Subcutaneous abdominal adipose tissue (tissue), 5 donors: ENCODE measurements around the gene SYNPO2.
"Not testable (repeated sequence)": the region's sequence is repeated elsewhere in the genome, so short reads cannot be mapped to it uniquely, and the experiment has no call there.

Experiments used
- H3K27ac ChIP-seq: one replicate; pipeline ENCODE4 v1.7.0; 2013; ENCODE audit warnings: low read depth, mild to moderate bottlenecking, inconsistent platforms, low read length, moderate library complexity
- H3K27me3 ChIP-seq, 5 donors: one replicate each; pipeline ENCODE4 v1.7.0; 2013; ENCODE audit warnings: low read length in 5 of 5, inconsistent platforms in 1 of 5; ENCODE audit not compliant: control insufficient read depth in 5 of 5, insufficient read depth in 4 of 5
- H3K36me3 ChIP-seq, 5 donors: one replicate each; pipeline ENCODE4 v1.7.0; 2013; ENCODE audit warnings: low read length in 5 of 5; ENCODE audit not compliant: control insufficient read depth in 5 of 5, insufficient read depth in 5 of 5
- H3K4me1 ChIP-seq, 5 donors: one replicate each; pipeline ENCODE4 v1.7.0; 2013; ENCODE audit warnings: low read length in 5 of 5, mild to moderate bottlenecking in 3 of 5, moderate library complexity in 1 of 5; ENCODE audit not compliant: control insufficient read depth in 5 of 5, insufficient read depth in 5 of 5
- H3K4me3 ChIP-seq, 5 donors: one replicate each; pipeline ENCODE4 v1.7.0; 2013; ENCODE audit warnings: low read length in 5 of 5, low read depth in 1 of 5
- H3K9ac ChIP-seq, 5 donors: one replicate each; pipeline ENCODE4 v1.7.0; 2013; ENCODE audit warnings: low read length in 5 of 5, mild to moderate bottlenecking in 4 of 5, moderate library complexity in 3 of 5
- H3K9me3 ChIP-seq, 5 donors: one replicate each; pipeline ENCODE4 v1.7.0; 2013; ENCODE audit warnings: low read length in 5 of 5; ENCODE audit not compliant: control insufficient read depth in 5 of 5
- donor health status: healthy.
- donor health status: healthy.
- donor health status: healthy.
- donor health status: healthy.
- donor health status: healthy.

Gene SYNPO2

DNA sequence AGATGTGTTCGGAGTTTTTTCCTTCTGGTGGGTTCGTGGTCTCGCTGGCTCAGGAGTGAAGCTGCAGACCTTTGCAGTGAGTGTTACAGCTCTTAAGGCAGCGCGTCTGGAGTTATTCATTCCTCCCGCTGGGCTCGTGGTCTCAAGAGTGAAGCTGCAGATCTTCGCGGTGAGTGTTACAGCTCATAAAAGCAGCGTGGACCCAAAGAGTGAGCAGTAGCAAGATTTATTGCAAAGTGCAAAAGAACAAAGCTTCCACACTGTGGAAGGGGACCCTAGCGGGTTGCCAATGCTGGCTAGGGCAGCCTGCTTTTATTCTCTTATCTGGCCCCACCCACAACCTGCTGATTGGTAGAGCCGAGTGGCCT is 87.5 kb downstream of the SYNPO2 start:
- H3K9me3 ChIP-seq, H3K27ac ChIP-seq, H3K4me3 ChIP-seq, H3K4me1 ChIP-seq, H3K27me3 ChIP-seq, H3K36me3 ChIP-seq, H3K9ac ChIP-seq: not testable (repeated sequence)

DNA sequence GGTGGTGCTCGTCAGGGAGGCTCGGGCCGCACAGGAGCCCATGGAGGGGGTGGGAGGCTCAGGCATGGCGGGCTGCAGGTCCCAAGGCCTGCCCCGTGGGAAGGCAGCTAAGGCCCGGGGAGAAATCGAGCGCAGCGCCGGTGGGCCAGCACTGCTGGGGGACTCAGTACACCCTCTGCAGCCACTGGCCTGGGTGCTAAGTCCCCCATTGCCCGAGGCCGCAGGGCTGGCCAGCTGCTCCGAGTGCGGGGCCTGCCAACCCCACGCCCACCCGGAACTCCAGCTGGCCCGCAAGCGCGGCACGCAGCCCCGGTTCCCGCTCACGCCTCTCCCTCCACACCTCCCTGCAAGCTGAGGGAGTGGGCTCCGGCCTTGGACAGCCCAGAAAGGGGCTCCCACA is 88.4 kb downstream of the SYNPO2 start:
- not testable (repeated sequence) for H3K9me3 ChIP-seq, H3K4me3 ChIP-seq, H3K36me3 ChIP-seq, H3K9ac ChIP-seq, H3K27me3 ChIP-seq, H3K27ac ChIP-seq
- H3K4me1 ChIP-seq: peaks cover 0 to 12% (median 0%) of the 10 kb centered on the region in 5 donors

DNA sequence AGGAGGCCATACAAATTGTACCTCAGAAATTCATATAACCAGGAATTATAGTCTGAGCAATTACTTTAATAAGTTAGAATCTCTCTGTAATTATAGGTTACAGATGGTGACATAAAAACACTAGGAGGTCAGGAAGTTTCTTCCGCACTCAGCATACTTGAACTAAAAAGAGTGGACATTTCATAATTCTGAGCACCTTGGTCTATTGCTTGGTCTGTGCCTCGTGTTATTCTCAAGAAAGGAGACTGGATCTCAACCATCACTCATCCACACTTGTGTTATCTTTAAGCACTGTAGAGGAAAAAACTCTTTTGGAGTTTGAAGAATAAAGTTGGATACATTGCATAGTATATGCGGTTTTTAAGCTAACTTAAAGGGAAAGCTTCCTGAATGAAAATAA is 91.1 kb downstream of the SYNPO2 start:
- Histone ChIP-seq H3K27ac (no peak overlapping the region), H3K4me1 (peaks cover 0 to 26% (median 8%) of the 10 kb centered on the region in 5 donors), H3K27me3 (no peaks in the 10 kb centered on the region), H3K4me3 (no peak overlapping the region), H3K9ac (no peak overlapping the region), H3K36me3 (no peaks in the 10 kb centered on the region), H3K9me3 (no peaks in the 10 kb centered on the region)

DNA sequence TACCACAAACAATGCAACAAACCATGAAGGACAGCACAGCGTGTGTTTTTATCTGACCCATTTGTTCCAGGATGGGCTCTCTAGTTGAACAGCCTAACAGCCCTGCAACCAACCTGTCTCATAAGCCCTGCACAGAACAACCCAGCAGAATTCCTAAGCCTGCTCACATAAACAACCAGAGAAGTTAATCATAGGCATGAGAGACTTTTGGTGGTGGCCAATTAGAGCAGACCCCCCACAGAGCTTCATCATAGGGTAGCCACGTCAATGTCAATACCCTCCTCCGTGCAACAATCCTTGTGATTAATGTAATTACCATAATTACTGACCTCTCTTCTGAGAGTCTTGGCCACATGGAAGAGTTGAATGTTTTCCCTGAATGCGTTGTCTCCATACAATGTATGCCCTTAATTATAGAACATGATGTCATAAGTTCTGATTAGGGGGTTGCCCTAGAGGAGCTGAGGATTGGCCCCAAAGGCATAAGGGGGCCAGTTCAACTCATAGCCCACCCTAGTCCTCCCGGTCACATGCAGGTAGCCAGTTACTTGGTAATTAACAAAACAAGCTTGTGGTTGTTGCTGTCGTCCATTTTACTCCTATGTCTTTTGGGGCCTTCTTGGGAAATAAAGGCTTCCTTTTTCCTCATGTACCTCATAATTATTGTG is 92.7 kb downstream of the SYNPO2 start:
- Histone ChIP-seq H3K27ac (no peak overlapping the region), H3K27me3 (no peaks in the 10 kb centered on the region), H3K36me3 (no peaks in the 10 kb centered on the region), H3K9me3 (no peaks in the 10 kb centered on the region), H3K4me3 (no peak overlapping the region), H3K4me1 (peaks cover 0 to 23% (median 14%) of the 10 kb centered on the region in 5 donors), H3K9ac (no peak overlapping the region)

DNA sequence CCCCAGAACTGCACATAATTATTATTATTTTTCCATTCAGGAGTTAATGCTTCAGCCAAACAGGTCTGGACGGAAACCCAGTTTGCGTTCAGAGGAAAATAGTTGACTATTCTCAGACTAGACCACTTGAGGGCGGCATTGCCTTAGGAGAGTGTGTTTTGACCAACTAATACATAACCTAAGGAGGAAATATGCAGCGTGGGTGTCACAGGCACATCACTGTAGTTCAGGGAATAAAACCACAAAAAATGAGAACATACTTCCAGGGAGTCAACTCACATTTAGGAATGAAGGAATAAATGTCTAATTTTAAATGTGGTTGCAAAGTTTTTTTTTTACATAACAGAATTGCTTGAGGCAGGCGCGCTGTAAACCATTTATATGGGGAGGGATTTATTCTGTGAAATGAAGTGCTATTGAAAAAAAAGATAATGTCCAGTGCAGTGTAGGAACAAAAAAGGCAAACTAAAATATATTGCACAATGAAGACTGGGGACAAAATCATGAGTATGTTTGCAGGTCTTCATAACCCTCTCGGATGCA is 93.3 kb downstream of the SYNPO2 start:
- Histone ChIP-seq H3K9ac (no peak overlapping the region), H3K9me3 (no peaks in the 10 kb centered on the region), H3K36me3 (no peaks in the 10 kb centered on the region), H3K4me3 (no peak overlapping the region), H3K27me3 (no peaks in the 10 kb centered on the region), H3K27ac (no peak overlapping the region), H3K4me1 (peaks cover 0 to 23% (median 14%) of the 10 kb centered on the region in 5 donors)

DNA sequence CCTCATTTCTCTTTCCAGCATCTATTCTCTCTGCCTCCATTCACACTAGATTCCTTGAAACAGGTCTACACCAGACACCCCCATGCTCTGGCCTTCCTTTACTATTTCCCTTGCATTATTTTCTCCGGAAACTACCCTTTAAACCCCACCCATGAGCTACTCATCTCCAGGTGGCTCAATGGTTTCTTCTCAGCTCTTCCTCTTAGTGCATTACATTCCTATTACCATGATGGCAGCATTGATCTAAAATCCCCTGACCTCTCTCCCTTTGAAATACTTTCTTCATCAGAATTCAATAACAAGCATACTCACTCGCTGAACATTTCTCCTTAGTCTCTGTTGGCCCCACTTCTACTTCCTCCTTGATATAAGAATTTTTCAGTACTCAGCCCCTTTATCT is 94.6 kb downstream of the SYNPO2 start:
- Histone ChIP-seq H3K36me3 (no peaks in the 10 kb centered on the region), H3K27ac (no peak overlapping the region), H3K9me3 (no peaks in the 10 kb centered on the region), H3K4me3 (no peak overlapping the region), H3K9ac (no peak overlapping the region), H3K27me3 (no peaks in the 10 kb centered on the region), H3K4me1 (peaks cover 0 to 23% (median 14%) of the 10 kb centered on the region in 5 donors)

DNA sequence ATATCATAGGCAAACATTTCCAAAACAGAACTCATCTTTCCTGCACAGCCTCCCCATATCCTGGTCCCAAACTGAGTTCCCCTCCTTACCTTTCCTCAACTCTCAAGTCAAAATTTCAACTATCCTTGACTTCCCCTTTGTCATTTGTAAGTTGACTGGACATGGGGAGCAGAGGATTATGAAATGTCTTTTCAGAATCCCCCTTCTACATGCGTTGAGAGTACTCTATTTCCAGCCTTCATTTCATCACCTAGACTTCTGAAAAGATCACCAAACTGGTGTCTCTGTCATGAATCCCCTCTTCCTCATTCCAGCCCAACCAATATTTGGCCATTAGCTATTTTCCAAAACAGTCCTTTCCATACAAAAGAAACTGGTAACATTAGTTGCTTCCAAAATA is 95.2 kb downstream of the SYNPO2 start:
- no peaks in the 10 kb centered on the region for H3K27me3 ChIP-seq
- H3K9me3 ChIP-seq: no peaks in the 10 kb centered on the region
- peaks cover 0 to 23% (median 17%) of the 10 kb centered on the region in 5 donors for H3K4me1 ChIP-seq
- no peak overlapping the region for H3K9ac ChIP-seq
- no peak overlapping the region for H3K4me3 ChIP-seq
- no peaks in the 10 kb centered on the region for H3K36me3 ChIP-seq
- H3K27ac ChIP-seq: no peak overlapping the region

DNA sequence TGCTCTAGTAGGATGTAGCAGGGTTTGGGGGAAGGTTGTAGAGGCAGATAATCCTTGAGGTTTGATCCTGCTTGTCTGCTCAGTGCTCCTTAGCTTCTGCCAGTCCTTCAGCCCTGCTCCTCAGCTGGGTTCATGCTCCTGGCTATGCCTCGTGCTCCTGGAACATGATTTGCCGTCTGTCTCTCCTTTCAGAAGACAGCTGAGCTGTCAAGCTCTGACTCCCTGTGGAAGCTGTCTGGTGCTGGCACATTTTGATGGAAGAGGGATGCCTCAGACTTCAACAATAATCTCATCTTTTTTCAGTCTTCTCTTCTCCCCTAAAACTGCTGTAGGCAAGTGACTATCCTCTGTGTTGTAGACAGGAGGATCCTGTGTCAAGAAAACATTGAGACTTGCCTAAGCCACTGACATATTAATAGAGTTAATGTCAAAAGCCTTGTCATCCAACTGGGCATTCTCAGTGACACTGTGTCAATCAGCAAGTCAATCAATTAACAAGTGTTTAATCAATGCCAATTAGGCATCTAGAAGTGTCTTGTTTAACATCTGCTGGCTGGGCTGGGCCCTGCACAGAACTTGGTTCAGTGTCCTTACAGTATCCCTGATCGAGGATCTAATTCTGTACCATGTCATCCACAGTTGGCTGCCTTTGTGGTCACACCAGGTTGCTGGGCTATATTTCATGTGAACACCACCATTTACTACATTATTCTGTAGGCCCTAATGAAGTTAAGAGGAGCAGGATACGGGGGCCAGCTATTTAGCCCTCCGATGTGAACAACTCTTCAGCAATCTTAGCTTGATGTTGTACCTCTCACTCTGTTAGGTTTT is 96.7 kb downstream of the SYNPO2 start:
- H3K27me3 ChIP-seq: no peaks in the 10 kb centered on the region
- H3K27ac ChIP-seq: no peak overlapping the region
- no peaks in the 10 kb centered on the region for H3K9me3 ChIP-seq
- no peak overlapping the region for H3K9ac ChIP-seq
- H3K4me3 ChIP-seq: no peak overlapping the region
- no peaks in the 10 kb centered on the region for H3K36me3 ChIP-seq
- H3K4me1 ChIP-seq: peaks cover 0 to 27% (median 20%) of the 10 kb centered on the region in 5 donors

DNA sequence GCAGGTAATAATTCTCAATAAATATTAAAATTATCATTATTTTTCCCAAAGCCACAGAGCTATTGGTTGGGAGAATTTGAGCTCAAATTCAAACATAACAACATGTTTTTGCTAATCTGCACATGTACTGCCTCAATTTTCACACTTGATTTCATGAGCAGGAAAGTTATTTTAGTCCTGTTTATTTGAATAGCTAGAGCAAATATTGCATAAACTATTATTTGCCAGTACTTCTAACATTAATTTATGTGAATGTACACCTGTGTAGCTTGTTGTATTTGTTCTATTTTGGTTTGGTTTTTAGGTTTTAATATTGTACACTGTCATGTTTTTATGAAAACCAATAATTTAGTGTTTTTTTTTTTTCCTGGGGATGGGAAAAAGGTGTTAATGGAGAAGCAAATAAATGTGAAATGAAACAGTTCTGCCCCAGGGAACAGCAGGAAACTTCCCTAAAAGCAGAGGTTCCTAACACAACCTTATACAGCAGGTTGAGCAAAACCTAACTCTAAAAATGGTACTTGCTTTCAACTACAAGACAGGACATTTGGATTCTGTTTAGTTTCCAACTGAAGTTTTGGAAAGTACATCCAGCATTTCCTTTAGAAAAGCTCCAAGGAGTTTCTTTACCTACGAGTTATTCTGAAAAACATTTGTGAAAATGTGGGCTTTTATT is 99.4 kb downstream of the SYNPO2 start:
- Histone ChIP-seq H3K4me3 (no peak overlapping the region), H3K9me3 (no peaks in the 10 kb centered on the region), H3K4me1 (peaks cover 0 to 20% (median 17%) of the 10 kb centered on the region in 5 donors), H3K27me3 (no peaks in the 10 kb centered on the region), H3K27ac (no peak overlapping the region), H3K9ac (no peak overlapping the region), H3K36me3 (no peaks in the 10 kb centered on the region)

DNA sequence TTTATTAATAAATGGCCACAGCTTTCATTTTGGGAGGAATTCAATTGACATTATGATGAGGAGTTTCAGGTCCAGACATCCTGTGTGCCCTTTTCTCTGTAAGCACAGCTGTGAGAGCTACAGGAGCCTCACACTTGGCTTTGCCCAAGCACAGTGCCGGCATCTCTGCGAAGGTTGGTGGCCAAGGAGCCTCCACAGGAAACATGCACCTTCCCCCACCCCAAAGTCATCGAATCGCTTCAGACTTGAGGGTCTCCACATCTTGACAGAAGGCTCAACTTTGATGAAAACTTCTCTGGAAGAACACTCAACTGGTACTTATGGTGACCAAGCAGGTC is 100.0 kb downstream of the SYNPO2 start:
- Histone ChIP-seq H3K27me3 (no peaks in the 10 kb centered on the region), H3K27ac (peak overlapping the region; percentile 28), H3K4me3 (no peak overlapping the region), H3K36me3 (no peaks in the 10 kb centered on the region), H3K9me3 (no peaks in the 10 kb centered on the region), H3K9ac (no peak overlapping the region), H3K4me1 (peaks cover 0 to 20% (median 14%) of the 10 kb centered on the region in 5 donors)
